Neutrophil (primary cell): ENCODE data around the gene ANK3.

Source experiments
- H3K27ac ChIP-seq: fragments of 200-600 bp; sonication (generic); 2 replicates; pipeline ENCODE4 v1.5.1; 2016; ENCODE audit warnings: mild to moderate bottlenecking, moderate library complexity
- H3K27me3 ChIP-seq: fragments of 200-600 bp; sonication (generic); 2 replicates; pipeline ENCODE4 v1.6.0; 2016; ENCODE audit warnings: mild to moderate bottlenecking
- H3K36me3 ChIP-seq: fragments of 200-600 bp; sonication (generic); 2 replicates; pipeline ENCODE4 v1.5.1; 2017
- H3K4me1 ChIP-seq, 2 experiments: fragments of 200-600 bp in 1 of 2; sonication (generic) in 1 of 2; 1 replicate in 1 of 2; 2 replicates in 1 of 2; pipeline versions ENCODE4 v1.5.1 to v1.6.1; 2013 to 2016; ENCODE audit warnings: low read depth in 1 of 2, low read length in 1 of 2, mild to moderate bottlenecking in 1 of 2, moderate library complexity in 1 of 2; ENCODE audit not compliant: control insufficient read depth in 1 of 2, insufficient read depth in 1 of 2
- H3K4me3 ChIP-seq, 2 experiments: fragments of 200-600 bp in 1 of 2; sonication (generic) in 1 of 2; 1 replicate in 1 of 2; 2 replicates in 1 of 2; pipeline ENCODE4 v1.5.1; 2013 to 2016; ENCODE audit warnings: low read depth in 1 of 2, low read length in 1 of 2, mild to moderate bottlenecking in 1 of 2, moderate library complexity in 1 of 2
- H3K9me3 ChIP-seq: fragments of 200-600 bp; sonication (generic); 2 replicates; pipeline ENCODE4 v1.5.1; 2016
- CTCF ChIP-seq: fragments of 200-600 bp; sonication (generic); IDR thresholded peaks from 2 replicates; pipeline ENCODE4 v1.5.1; 2016; ENCODE audit warnings: antibody characterized with exemption

ANK3 gene

GRCh38 chr10:60045571-60045970 lies 344.1 kb downstream of the ANK3 start:
- Histone ChIP-seq H3K4me3 (no peak overlapping the region), H3K27ac (no peak overlapping the region), H3K9me3 (no peaks in the 10 kb centered on the region), H3K4me1 (no peaks in the 10 kb centered on the region), H3K27me3 (no peaks in the 10 kb centered on the region), H3K36me3 (no peaks in the 10 kb centered on the region)
- no peak for TF ChIP-seq CTCF

- no peak for TF ChIP-seq CTCF
- H3K36me3 ChIP-seq, result no peaks in the 10 kb centered on the region
- no peaks in the 10 kb centered on the region for H3K9me3 ChIP-seq
- no peak overlapping the region for H3K4me3 ChIP-seq
- no peaks in the 10 kb centered on the region for H3K4me1 ChIP-seq
- H3K27me3 ChIP-seq, result no peaks in the 10 kb centered on the region
- H3K27ac ChIP-seq, result no peak overlapping the region
Observed at GRCh38 chr10:60044971-60045370, 344.7 kb downstream of the ANK3 start.

GRCh38 chr10:60044242-60044641 lies 345.4 kb downstream of the ANK3 start:
- Histone ChIP-seq H3K4me1 (no peaks in the 10 kb centered on the region), H3K27me3 (no peaks in the 10 kb centered on the region), H3K9me3 (no peaks in the 10 kb centered on the region), H3K4me3 (no peak overlapping the region), H3K36me3 (no peaks in the 10 kb centered on the region), H3K27ac (no peak overlapping the region)
- no peak for TF ChIP-seq CTCF

- H3K27me3 ChIP-seq, result no peaks in the 10 kb centered on the region
- no peaks in the 10 kb centered on the region for H3K36me3 ChIP-seq
- TF ChIP-seq CTCF, result no peak
- no peaks in the 10 kb centered on the region for H3K4me1 ChIP-seq
- no peak overlapping the region for H3K4me3 ChIP-seq
- no peaks in the 10 kb centered on the region for H3K9me3 ChIP-seq
- no peak overlapping the region for H3K27ac ChIP-seq
Observed at GRCh38 chr10:60043561-60044241, 346.0 kb downstream of the ANK3 start.

GRCh38 chr10:60042914-60043313 lies 346.8 kb downstream of the ANK3 start:
- Histone ChIP-seq H3K36me3 (no peaks in the 10 kb centered on the region), H3K9me3 (no peaks in the 10 kb centered on the region), H3K4me1 (no peaks in the 10 kb centered on the region), H3K4me3 (no peak overlapping the region), H3K27ac (no peak overlapping the region), H3K27me3 (no peaks in the 10 kb centered on the region)
- no peak for TF ChIP-seq CTCF

GRCh38 chr10:60042262-60042661 lies 347.4 kb downstream of the ANK3 start:
- H3K27ac ChIP-seq, result no peak overlapping the region
- TF ChIP-seq CTCF, result no peak
- H3K9me3 ChIP-seq, result no peaks in the 10 kb centered on the region
- no peaks in the 10 kb centered on the region for H3K4me1 ChIP-seq
- no peak overlapping the region for H3K4me3 ChIP-seq
- no peaks in the 10 kb centered on the region for H3K27me3 ChIP-seq
- H3K36me3 ChIP-seq, result no peaks in the 10 kb centered on the region
